H9 (cell line): ENCODE data around the gene BCAR1. TPM values are rescaled to one million over a fixed set of nuclear protein-coding genes. Genes with fewer than 3 reads are reported as not detected.
A peak's percentile ranks its signal among the peaks of the same experiment; 100 is the strongest.

ENCODE experiments used
- DNase-seq: peaks from one replicate; pipeline ENCODE4 v3.0.0-alpha.2; 2017
- H2AFZ ChIP-seq: one replicate; pipeline ENCODE4 v1.6.1; 2013; ENCODE audit warnings: mild to moderate bottlenecking, low read length, control low read depth, moderate library complexity
- H2AK5ac ChIP-seq: 2 replicates; pipeline ENCODE4 v1.6.1; 2013; ENCODE audit warnings: low read length, control low read depth, mixed read lengths; ENCODE audit not compliant: insufficient read length
- H2BK120ac ChIP-seq: one replicate; pipeline ENCODE4 v1.6.1; 2013; ENCODE audit warnings: low read depth, mild to moderate bottlenecking, low read length, control low read depth, inconsistent platforms; ENCODE audit not compliant: poor library complexity, severe bottlenecking
- H2BK12ac ChIP-seq: 2 replicates; pipeline ENCODE4 v1.6.1; 2013; ENCODE audit warnings: low read length, control low read depth, mixed read lengths, low read depth; ENCODE audit not compliant: insufficient read length
- H2BK15ac ChIP-seq: 2 replicates; pipeline ENCODE4 v1.6.1; 2013; ENCODE audit warnings: low read depth, low read length, control low read depth
- H2BK20ac ChIP-seq: one replicate; pipeline ENCODE4 v1.6.1; 2013; ENCODE audit warnings: low read depth, mild to moderate bottlenecking, low read length, control low read depth, inconsistent platforms; ENCODE audit not compliant: poor library complexity, severe bottlenecking
- H2BK5ac ChIP-seq: 2 replicates; pipeline ENCODE4 v1.6.1; 2013; ENCODE audit warnings: low read length, control low read depth, mixed read lengths; ENCODE audit not compliant: insufficient read length
- H3K14ac ChIP-seq: 2 replicates; pipeline ENCODE4 v1.6.1; 2013; ENCODE audit warnings: low read length, control low read depth; ENCODE audit not compliant: insufficient read depth
- H3K18ac ChIP-seq: 2 replicates; pipeline ENCODE4 v1.6.1; 2013; ENCODE audit warnings: low read depth, mild to moderate bottlenecking, mixed read lengths, low read length, control low read depth; ENCODE audit not compliant: insufficient read length
- H3K23ac ChIP-seq: 2 replicates; pipeline ENCODE4 v1.6.1; 2013; ENCODE audit warnings: low read length, control low read depth, mixed read lengths, low read depth; ENCODE audit not compliant: insufficient read length
- H3K23me2 ChIP-seq: 2 replicates; pipeline ENCODE4 v1.6.1; 2013; ENCODE audit warnings: low read depth, mild to moderate bottlenecking, mixed read lengths, low read length, control low read depth; ENCODE audit not compliant: insufficient read length, poor library complexity, severe bottlenecking
- H3K27ac ChIP-seq: 2 replicates; pipeline ENCODE4 v1.5.1; 2013; ENCODE audit warnings: low read length, control low read depth, mixed read lengths, low read depth; ENCODE audit not compliant: insufficient read length
- H3K27me3 ChIP-seq: 2 replicates; pipeline ENCODE4 v1.6.1; 2013; ENCODE audit warnings: low read length, control low read depth, inconsistent platforms; ENCODE audit not compliant: insufficient read depth
- H3K4ac ChIP-seq: 2 replicates; pipeline ENCODE4 v1.6.1; 2013; ENCODE audit warnings: low read depth, mild to moderate bottlenecking, control low read depth, inconsistent platforms, low read length, moderate library complexity
- H3K4me1 ChIP-seq: 2 replicates; pipeline ENCODE4 v1.6.1; 2013; ENCODE audit warnings: low read length, control low read depth, inconsistent platforms; ENCODE audit not compliant: insufficient read depth
- H3K4me2 ChIP-seq: 2 replicates; pipeline ENCODE4 v1.6.1; 2013; ENCODE audit warnings: low read length, control low read depth, mixed read lengths; ENCODE audit not compliant: insufficient read length, insufficient read depth
- H3K56ac ChIP-seq: 2 replicates; pipeline ENCODE4 v1.6.1; 2013; ENCODE audit warnings: low read depth, mild to moderate bottlenecking, mixed read lengths, low read length, control low read depth; ENCODE audit not compliant: insufficient read length
- H3K79me1 ChIP-seq: 2 replicates; pipeline ENCODE4 v1.6.1; 2013; ENCODE audit warnings: low read depth, mild to moderate bottlenecking, moderate library complexity, low read length, control low read depth, inconsistent platforms; ENCODE audit not compliant: insufficient read depth, poor library complexity, severe bottlenecking
- H3K79me2 ChIP-seq: 2 replicates; pipeline ENCODE4 v1.6.1; 2013; ENCODE audit warnings: low read length, control low read depth, inconsistent platforms; ENCODE audit not compliant: insufficient read depth
- H3K9ac ChIP-seq: 2 replicates; pipeline ENCODE4 v1.6.1; 2013; ENCODE audit warnings: low read length, control low read depth, mixed read lengths; ENCODE audit not compliant: insufficient read length; ENCODE audit errors: extremely low read depth
- H3K9me3 ChIP-seq: one replicate; pipeline ENCODE4 v1.6.1; 2013; ENCODE audit warnings: low read depth, low read length, inconsistent platforms; ENCODE audit not compliant: control insufficient read depth
- H3T11ph ChIP-seq: one replicate; pipeline ENCODE4 v1.6.1; 2013; ENCODE audit warnings: mild to moderate bottlenecking, low read length, control low read depth, inconsistent platforms
- H4K20me1 ChIP-seq: one replicate; pipeline ENCODE4 v1.6.1; 2013; ENCODE audit not compliant: control insufficient read depth, insufficient read length, insufficient read depth
- H4K5ac ChIP-seq: 2 replicates; pipeline ENCODE4 v1.6.1; 2013; ENCODE audit warnings: low read depth, mild to moderate bottlenecking, mixed read lengths, low read length, control low read depth; ENCODE audit not compliant: insufficient read length
- H4K8ac ChIP-seq: replicated peaks from 2 replicates; pipeline ENCODE4 v1.6.1; 2013; ENCODE audit warnings: low read length, control low read depth, mixed read lengths, low read depth; ENCODE audit not compliant: insufficient read length
- H4K91ac ChIP-seq: 2 replicates; pipeline ENCODE4 v1.6.1; 2013; ENCODE audit warnings: low read depth, mild to moderate bottlenecking, moderate library complexity, mixed read lengths, low read length, control low read depth; ENCODE audit not compliant: insufficient read length
- H3K27ac Mint-ChIP-seq, 3 experiments: 2 replicates in 2 of 3; 3 replicates in 1 of 3; pipeline ENCODE4 v1.8.0; 2020 to 2021; ENCODE audit warnings: mixed read lengths in 3 of 3, mild to moderate bottlenecking in 1 of 3, moderate library complexity in 1 of 3
- H3K27me3 Mint-ChIP-seq: 2 replicates; pipeline ENCODE4 v1.8.0; 2021; ENCODE audit warnings: low read depth, mild to moderate bottlenecking, moderate library complexity, mixed read lengths
- H3K36me3 Mint-ChIP-seq, 3 experiments: 2 replicates in 2 of 3; 3 replicates in 1 of 3; pipeline ENCODE4 v1.8.0; 2020 to 2021; ENCODE audit warnings: low read depth in 3 of 3, mixed read lengths in 3 of 3; ENCODE audit not compliant: insufficient read depth in 1 of 3
- H3K4me1 Mint-ChIP-seq, 2 experiments: 2 replicates each; pipeline ENCODE4 v1.8.0; 2020; ENCODE audit warnings: mixed read lengths in 2 of 2
- H3K4me3 Mint-ChIP-seq, 2 experiments: 2 replicates in 1 of 2; 3 replicates in 1 of 2; pipeline ENCODE4 v1.8.0; 2020 to 2021; ENCODE audit warnings: mild to moderate bottlenecking in 2 of 2, mixed read lengths in 2 of 2, moderate library complexity in 1 of 2
- H3K9me3 Mint-ChIP-seq, 2 experiments: 2 replicates in 1 of 2; 3 replicates in 1 of 2; pipeline ENCODE4 v1.8.0; 2020; ENCODE audit warnings: mild to moderate bottlenecking in 2 of 2, mixed read lengths in 2 of 2, moderate library complexity in 1 of 2
- WGBS: extraction: QIAGEN DNeasy Blood & Tissue Kit; methylation state at CpG from one replicate; pipeline ENCODE4 v1.1.7; 2013; ENCODE audit warnings: missing lambda C conversion rate, low lambda C conversion rate, mixed read lengths; ENCODE audit not compliant: insufficient read length; ENCODE audit errors: extremely low coverage; 5-methylcytosine and 5-hydroxymethylcytosine counted together
- total RNA-seq: library from RNA; stranded (reverse); gene quantifications from 2 replicates; pipeline ENCODE4 v1.2.1, GENCODE V29; 2021
- TF ChIP-seq, protein P1 (sequence below): fragments of 200-600 bp; sonication (generic); conservative IDR thresholded peaks from 3 replicates; pipeline ENCODE4 v1.8.0; 2021; ENCODE audit warnings: antibody characterized with exemption, mild to moderate bottlenecking

The BCAR1 gene
- total RNA-seq, 1 experiment from 2014 or later: 97.1 TPM

DNA sequence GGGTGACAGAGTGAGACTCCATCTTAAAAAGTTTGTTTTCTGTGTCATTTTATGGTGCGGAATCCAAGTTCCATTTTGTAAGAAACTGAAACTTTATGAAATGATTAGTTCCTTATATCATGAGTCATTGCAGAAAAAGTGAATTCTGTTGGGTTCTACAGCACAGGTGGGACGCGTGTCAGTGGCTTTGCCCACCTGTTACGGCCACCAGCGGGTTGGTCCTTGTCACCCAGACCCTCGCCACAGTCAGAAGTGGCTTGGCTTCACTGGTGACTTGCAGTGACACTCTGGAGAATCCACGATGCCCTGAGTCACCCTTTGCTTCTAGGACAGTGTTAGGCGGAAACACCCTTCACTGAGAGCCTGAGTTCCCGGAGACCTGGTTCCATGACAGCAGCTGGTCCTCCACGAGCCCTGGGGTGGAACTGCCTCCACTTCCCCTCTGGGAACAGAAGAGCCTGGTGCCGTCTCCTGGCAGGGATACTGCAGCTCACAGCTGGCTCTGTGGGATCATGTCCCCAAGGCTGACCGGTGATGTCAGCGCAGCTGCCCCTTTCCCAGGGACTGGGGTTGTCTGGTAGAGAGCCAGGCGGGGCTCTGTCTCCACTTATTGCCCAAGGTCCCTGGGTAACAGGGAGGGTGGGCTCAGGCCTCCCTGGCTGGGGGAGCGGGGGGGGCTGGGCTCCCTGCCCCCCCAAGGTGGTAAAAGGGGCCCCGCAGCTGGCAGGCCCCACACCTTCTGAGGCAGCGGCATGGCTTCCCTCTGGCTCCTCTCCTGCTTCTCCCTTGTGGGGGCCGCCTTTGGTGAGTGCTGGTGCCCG lies 33.0 kb downstream of the BCAR1 start, which contains the start of gene CTRB1:
Gene CTRB1, plus strand, starts transcription at position 733 of the 821 bp plus-strand sequence. Its CDS starts 20 bp downstream, at position 753.
- Histone ChIP-seq H3K79me2 (no peaks in the 10 kb centered on the region), H2BK20ac (no peak within 1 kb of the TSS), H3K9ac (no peak within 1 kb of the TSS), H3K27me3 (no peaks in the 10 kb centered on the region), H3K18ac (no peak within 1 kb of the TSS), H3K23ac (no peak within 1 kb of the TSS), H2AFZ (no peak within 1 kb of the TSS), H3K9me3 (no peaks in the 10 kb centered on the region), H3K79me1 (no peaks in the 10 kb centered on the region), H3T11ph (no peak within 1 kb of the TSS), H3K23me2 (no peaks in the 10 kb centered on the region), H3K4me1 (no peaks in the 10 kb centered on the region), H2BK12ac (no peak within 1 kb of the TSS), H2BK15ac (no peak within 1 kb of the TSS), H2BK120ac (no peak within 1 kb of the TSS), H3K27ac (no peak within 1 kb of the TSS), H4K20me1 (no peaks in the 10 kb centered on the region), H2AK5ac (no peak within 1 kb of the TSS), H3K4me2 (no peak within 1 kb of the TSS), H3K14ac (no peak within 1 kb of the TSS; the same call in 1 of the 2 replicates), H4K91ac (no peak within 1 kb of the TSS), H4K5ac (no peak within 1 kb of the TSS), H2BK5ac (no peak within 1 kb of the TSS), H3K4ac (no peak within 1 kb of the TSS), H4K8ac (no peak within 1 kb of the TSS), H3K56ac (no peak within 1 kb of the TSS)
- peak; percentile 25 for DNase-seq
- Mint-ChIP-seq H3K4me1 (peaks cover 0 to 5% of the 10 kb centered on the region in 2 experiments; a peak in 1 of 4 replicates), H3K27ac (peak within 1 kb of the TSS in 1 of 3 experiments; percentile 70; a peak in 1 of 7 replicates), H3K27me3 (no peaks in the 10 kb centered on the region), H3K4me3 (no peak within 1 kb of the TSS), H3K9me3 (no peaks in the 10 kb centered on the region), H3K36me3 (no peaks in the 10 kb centered on the region)
- WGBS: no CpG with 5 or more reads among the region's 19 CpGs
- TF ChIP-seq, protein P1, sequence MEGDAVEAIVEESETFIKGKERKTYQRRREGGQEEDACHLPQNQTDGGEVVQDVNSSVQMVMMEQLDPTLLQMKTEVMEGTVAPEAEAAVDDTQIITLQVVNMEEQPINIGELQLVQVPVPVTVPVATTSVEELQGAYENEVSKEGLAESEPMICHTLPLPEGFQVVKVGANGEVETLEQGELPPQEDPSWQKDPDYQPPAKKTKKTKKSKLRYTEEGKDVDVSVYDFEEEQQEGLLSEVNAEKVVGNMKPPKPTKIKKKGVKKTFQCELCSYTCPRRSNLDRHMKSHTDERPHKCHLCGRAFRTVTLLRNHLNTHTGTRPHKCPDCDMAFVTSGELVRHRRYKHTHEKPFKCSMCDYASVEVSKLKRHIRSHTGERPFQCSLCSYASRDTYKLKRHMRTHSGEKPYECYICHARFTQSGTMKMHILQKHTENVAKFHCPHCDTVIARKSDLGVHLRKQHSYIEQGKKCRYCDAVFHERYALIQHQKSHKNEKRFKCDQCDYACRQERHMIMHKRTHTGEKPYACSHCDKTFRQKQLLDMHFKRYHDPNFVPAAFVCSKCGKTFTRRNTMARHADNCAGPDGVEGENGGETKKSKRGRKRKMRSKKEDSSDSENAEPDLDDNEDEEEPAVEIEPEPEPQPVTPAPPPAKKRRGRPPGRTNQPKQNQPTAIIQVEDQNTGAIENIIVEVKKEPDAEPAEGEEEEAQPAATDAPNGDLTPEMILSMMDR: no peak
